ENCODE measurements around the gene ARHGEF28. TPM values are rescaled to one million over a fixed set of nuclear protein-coding genes. Genes with fewer than 3 reads are reported as not detected.

ARHGEF28 gene
- total RNA-seq, 1 experiment from 2014 or later, result 6.1 TPM

GRCh38 chr5:73743161-73743560, 117.2 kb downstream of the ARHGEF28 start:
- RAD21 ChIA-PET (ENCODE audit: low non-redundant PET in 1 of 2, low total read pairs in 2 of 2, uncharacterized antibody in 2 of 2, unreplicated experiment in 2 of 2), result no interaction called here

More at GRCh38 chr5:73743161-73743560, 117.2 kb downstream of the ARHGEF28 start:
- Histone ChIP-seq H3K36me3 (ENCODE audit: control insufficient read depth in 1 of 2, insufficient read depth in 2 of 2, low read length in 2 of 2) (no peaks in the 10 kb centered on the region), H3K9me2 (ENCODE audit: insufficient read depth) (no peaks in the 10 kb centered on the region), H3K4me3 (replicated peaks in 1 of 2; ENCODE audit: low read depth in 1 of 2, low read length in 2 of 2) (no peak overlapping the region), H3K27me3 (ENCODE audit: insufficient read depth, low read length) (no peaks in the 10 kb centered on the region), H2AFZ (ENCODE audit: low read depth, low read length, poor library complexity, severe bottlenecking) (no peak overlapping the region), H3K9me3 (ENCODE audit: control insufficient read depth in 1 of 2, insufficient read depth in 1 of 2, low read depth in 1 of 2, low read length in 2 of 2) (no peaks in the 10 kb centered on the region), H3K79me2 (ENCODE audit: insufficient read depth, low read length) (no peaks in the 10 kb centered on the region), H4K20me1 (ENCODE audit: insufficient read depth) (no peaks in the 10 kb centered on the region), H3K9ac (ENCODE audit: low read length) (no peak overlapping the region), H3K27ac (ENCODE audit: low read depth, low read length) (no peak overlapping the region), H3K4me1 (ENCODE audit: control insufficient read depth in 1 of 2, insufficient read depth in 2 of 2, low read length in 2 of 2) (no peaks in the 10 kb centered on the region), H3K4me2 (ENCODE audit: low read length) (no peak overlapping the region)
- ATAC-seq, result no peak
- no peak for TF ChIP-seq EZH2phosphoT487 (IDR thresholded peaks at IDR 0.05; ENCODE audit: borderline replicate concordance)
- no peak for TF ChIP-seq ZNF274 (IDR thresholded peaks at IDR 0.05; ENCODE audit: low read depth, low read length)
- TF ChIP-seq JUND (IDR thresholded peaks at IDR 0.05), result no peak
- TF ChIP-seq MAX (IDR thresholded peaks at IDR 0.05), result no peak
- no peak for TF ChIP-seq POLR2A (IDR thresholded peaks at IDR 0.05; ENCODE audit: borderline replicate concordance, extremely low read depth, insufficient read depth, insufficient read length)
- TF ChIP-seq EGR1 (IDR thresholded peaks at IDR 0.05; ENCODE audit: low read depth), result no peak
- TF ChIP-seq SRF (IDR thresholded peaks at IDR 0.05; ENCODE audit: low read depth), result no peak
- no peak for TF ChIP-seq TCF7L2 (IDR thresholded peaks at IDR 0.05; ENCODE audit: borderline replicate concordance, extremely low read depth, insufficient read depth, insufficient read length)
- no peak for TF ChIP-seq ATF3 (IDR thresholded peaks at IDR 0.05)
- TF ChIP-seq FOSL1 (IDR thresholded peaks at IDR 0.05; ENCODE audit: low read depth), result no peak
- TF ChIP-seq SP1 (IDR thresholded peaks at IDR 0.05; ENCODE audit: low read depth), result no peak
- no peak for TF ChIP-seq CEBPB (IDR thresholded peaks at IDR 0.05; ENCODE audit: low read depth)
- TF ChIP-seq, protein P1, sequence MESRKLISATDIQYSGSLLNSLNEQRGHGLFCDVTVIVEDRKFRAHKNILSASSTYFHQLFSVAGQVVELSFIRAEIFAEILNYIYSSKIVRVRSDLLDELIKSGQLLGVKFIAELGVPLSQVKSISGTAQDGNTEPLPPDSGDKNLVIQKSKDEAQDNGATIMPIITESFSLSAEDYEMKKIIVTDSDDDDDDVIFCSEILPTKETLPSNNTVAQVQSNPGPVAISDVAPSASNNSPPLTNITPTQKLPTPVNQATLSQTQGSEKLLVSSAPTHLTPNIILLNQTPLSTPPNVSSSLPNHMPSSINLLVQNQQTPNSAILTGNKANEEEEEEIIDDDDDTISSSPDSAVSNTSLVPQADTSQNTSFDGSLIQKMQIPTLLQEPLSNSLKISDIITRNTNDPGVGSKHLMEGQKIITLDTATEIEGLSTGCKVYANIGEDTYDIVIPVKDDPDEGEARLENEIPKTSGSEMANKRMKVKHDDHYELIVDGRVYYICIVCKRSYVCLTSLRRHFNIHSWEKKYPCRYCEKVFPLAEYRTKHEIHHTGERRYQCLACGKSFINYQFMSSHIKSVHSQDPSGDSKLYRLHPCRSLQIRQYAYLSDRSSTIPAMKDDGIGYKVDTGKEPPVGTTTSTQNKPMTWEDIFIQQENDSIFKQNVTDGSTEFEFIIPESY (IDR thresholded peaks at IDR 0.05; ENCODE audit: extremely low read depth, insufficient replicate concordance, low read length), result no peak
- TF ChIP-seq, protein P2, sequence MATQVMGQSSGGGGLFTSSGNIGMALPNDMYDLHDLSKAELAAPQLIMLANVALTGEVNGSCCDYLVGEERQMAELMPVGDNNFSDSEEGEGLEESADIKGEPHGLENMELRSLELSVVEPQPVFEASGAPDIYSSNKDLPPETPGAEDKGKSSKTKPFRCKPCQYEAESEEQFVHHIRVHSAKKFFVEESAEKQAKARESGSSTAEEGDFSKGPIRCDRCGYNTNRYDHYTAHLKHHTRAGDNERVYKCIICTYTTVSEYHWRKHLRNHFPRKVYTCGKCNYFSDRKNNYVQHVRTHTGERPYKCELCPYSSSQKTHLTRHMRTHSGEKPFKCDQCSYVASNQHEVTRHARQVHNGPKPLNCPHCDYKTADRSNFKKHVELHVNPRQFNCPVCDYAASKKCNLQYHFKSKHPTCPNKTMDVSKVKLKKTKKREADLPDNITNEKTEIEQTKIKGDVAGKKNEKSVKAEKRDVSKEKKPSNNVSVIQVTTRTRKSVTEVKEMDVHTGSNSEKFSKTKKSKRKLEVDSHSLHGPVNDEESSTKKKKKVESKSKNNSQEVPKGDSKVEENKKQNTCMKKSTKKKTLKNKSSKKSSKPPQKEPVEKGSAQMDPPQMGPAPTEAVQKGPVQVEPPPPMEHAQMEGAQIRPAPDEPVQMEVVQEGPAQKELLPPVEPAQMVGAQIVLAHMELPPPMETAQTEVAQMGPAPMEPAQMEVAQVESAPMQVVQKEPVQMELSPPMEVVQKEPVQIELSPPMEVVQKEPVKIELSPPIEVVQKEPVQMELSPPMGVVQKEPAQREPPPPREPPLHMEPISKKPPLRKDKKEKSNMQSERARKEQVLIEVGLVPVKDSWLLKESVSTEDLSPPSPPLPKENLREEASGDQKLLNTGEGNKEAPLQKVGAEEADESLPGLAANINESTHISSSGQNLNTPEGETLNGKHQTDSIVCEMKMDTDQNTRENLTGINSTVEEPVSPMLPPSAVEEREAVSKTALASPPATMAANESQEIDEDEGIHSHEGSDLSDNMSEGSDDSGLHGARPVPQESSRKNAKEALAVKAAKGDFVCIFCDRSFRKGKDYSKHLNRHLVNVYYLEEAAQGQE (IDR thresholded peaks at IDR 0.05; ENCODE audit: low read depth), result no peak
- TF ChIP-seq RAD21 (IDR thresholded peaks at IDR 0.05; ENCODE audit: low read depth), result no peak
- no peak for TF ChIP-seq CBX3 (IDR thresholded peaks at IDR 0.05; ENCODE audit: low read depth)
- TF ChIP-seq ZFX (IDR thresholded peaks at IDR 0.05), result no peak
- POLR2A ChIA-PET, result no interaction called here
- BruUV-seq (replicated peaks), result no TSS peak
- intact Hi-C loops (cut with micrococcal nuclease), result no loop called here
- CTCF ChIA-PET, result no interaction called here
- no peak for DNase-seq (ENCODE audit: low read depth, low spot score)
